ENCODE data around the gene MYRF. TPM values are rescaled to one million over a fixed set of nuclear protein-coding genes. Genes with fewer than 3 reads are reported as not detected.

MYRF gene
- total and polyA plus RNA-seq, 9 of the 15 experiments (the other 6 are each of a cell fraction or from before 2014, with no cell fraction given), result 2.3 to 25.8 (median 7.1) TPM

- TF ChIP-seq ZNF318 (IDR thresholded peaks at IDR 0.05; ENCODE audit: borderline replicate concordance in 1 of 2, low read depth in 1 of 2) (no peak), DMBX1 (CRISPR knock-in tag; IDR thresholded peaks at IDR 0.05; ENCODE audit: borderline replicate concordance) (peak; percentile 76; the same call in 1 of the 2 replicates), UBTF (IDR thresholded peaks at IDR 0.05; ENCODE audit: borderline replicate concordance in 1 of 2, low read depth in 2 of 2, low read length in 2 of 2) (peak in 1 of 2 experiments; percentile 70; a peak in 2 of 4 replicates), ELF4 (CRISPR knock-in tag; IDR thresholded peaks at IDR 0.05) (peak; percentile 77), PKNOX1 (IDR thresholded peaks at IDR 0.05) (peak; percentile 52), MTA3 (IDR thresholded peaks at IDR 0.05; ENCODE audit: borderline replicate concordance) (peak; percentile 70), ZBTB33 (CRISPR knock-in tag; IDR thresholded peaks at IDR 0.05) (peak; percentile 21; the same call in 1 of the 2 replicates), ZBTB1 (CRISPR knock-in tag; IDR thresholded peaks at IDR 0.05; ENCODE audit: borderline replicate concordance, low read depth) (peak; percentile 92; the same call in 1 of the 2 replicates), ZNF395 (CRISPR knock-in tag; IDR thresholded peaks at IDR 0.05) (peak; percentile 93)
These were observed 62.7 kb downstream of the MYRF start (continued) for GRCh38 chr11:61814958-61815789.

Data from K562 (cell line).